Stimulated activated naive CD8-positive, alpha-beta T cell treated with anti-CD3 and anti-CD28 coated beads, Interleukin-15, Interleukin-2, amounts not matched to agents 100 ng/mL and 50 ng/mL, for 24 hours (primary cell): Measurements from ENCODE around the gene AKAP11.

Source experiments
- H3K27ac Mint-ChIP-seq: one replicate; pipeline ENCODE4 v1.8.0; 2021; ENCODE audit warnings: mild to moderate bottlenecking, mixed read lengths
- H3K27me3 Mint-ChIP-seq: one replicate; pipeline ENCODE4 v1.8.0; 2021; ENCODE audit warnings: mixed read lengths
- H3K36me3 Mint-ChIP-seq: one replicate; pipeline ENCODE4 v1.8.0; 2021; ENCODE audit warnings: low read depth, mixed read lengths
- H3K4me1 Mint-ChIP-seq: one replicate; pipeline ENCODE4 v1.8.0; 2021; ENCODE audit warnings: low read depth, mixed read lengths
- H3K4me3 Mint-ChIP-seq: one replicate; pipeline ENCODE4 v1.8.0; 2021; ENCODE audit warnings: mild to moderate bottlenecking, mixed read lengths
- H3K9me3 Mint-ChIP-seq: one replicate; pipeline ENCODE4 v1.8.0; 2021; ENCODE audit warnings: mixed read lengths

AKAP11 gene

GRCh38 chr13:42333613-42334328, 61.8 kb downstream of the AKAP11 start:
- no peak overlapping the region for H3K4me3 Mint-ChIP-seq
- H3K36me3 Mint-ChIP-seq = peaks cover 4% of the 10 kb centered on the region
- no peaks in the 10 kb centered on the region for H3K27me3 Mint-ChIP-seq
- peaks cover 81% of the 10 kb centered on the region for H3K4me1 Mint-ChIP-seq
- peak overlapping the region; percentile 81 for H3K27ac Mint-ChIP-seq
- no peaks in the 10 kb centered on the region for H3K9me3 Mint-ChIP-seq

GRCh38 chr13:42334329-42334706, 62.4 kb downstream of the AKAP11 start:
- Mint-ChIP-seq H3K9me3 (no peaks in the 10 kb centered on the region), H3K27me3 (no peaks in the 10 kb centered on the region), H3K4me3 (no peak overlapping the region), H3K36me3 (peaks cover 4% of the 10 kb centered on the region), H3K4me1 (peaks cover 79% of the 10 kb centered on the region), H3K27ac (peak overlapping the region; percentile 81)

- H3K9me3 Mint-ChIP-seq = no peaks in the 10 kb centered on the region
- peaks cover 67% of the 10 kb centered on the region for H3K4me1 Mint-ChIP-seq
- no peaks in the 10 kb centered on the region for H3K36me3 Mint-ChIP-seq
These were observed 66.1 kb downstream of the AKAP11 start for GRCh38 chr13:42337808-42338600.

GRCh38 chr13:42345367-42345766, 73.4 kb downstream of the AKAP11 start:
- Mint-ChIP-seq H3K4me3 (no peak overlapping the region), H3K9me3 (peaks cover 7% of the 10 kb centered on the region), H3K36me3 (peaks cover 4% of the 10 kb centered on the region), H3K27me3 (no peaks in the 10 kb centered on the region), H3K27ac (peak overlapping the region; percentile 58), H3K4me1 (peaks cover 85% of the 10 kb centered on the region)

More at GRCh38 chr13:42337808-42338600, 66.1 kb downstream of the AKAP11 start:
- Mint-ChIP-seq H3K27me3 (no peaks in the 10 kb centered on the region), H3K27ac (peak overlapping the region; percentile 94), H3K4me3 (peak overlapping the region; percentile 45)

GRCh38 chr13:42348576-42348975, 76.6 kb downstream of the AKAP11 start:
- Mint-ChIP-seq H3K4me3 (peak overlapping the region; percentile 53), H3K27ac (peak overlapping the region; percentile 96), H3K4me1 (peaks cover 90% of the 10 kb centered on the region), H3K27me3 (no peaks in the 10 kb centered on the region), H3K9me3 (peaks cover 7% of the 10 kb centered on the region), H3K36me3 (peaks cover 4% of the 10 kb centered on the region)

- H3K4me3 Mint-ChIP-seq = peak overlapping the region; percentile 22
- H3K9me3 Mint-ChIP-seq = peaks cover 7% of the 10 kb centered on the region
- H3K27ac Mint-ChIP-seq = peak overlapping the region; percentile 96
- H3K4me1 Mint-ChIP-seq = peaks cover 91% of the 10 kb centered on the region
- peaks cover 4% of the 10 kb centered on the region for H3K36me3 Mint-ChIP-seq
- H3K27me3 Mint-ChIP-seq = no peaks in the 10 kb centered on the region
These were observed 78.2 kb downstream of the AKAP11 start for GRCh38 chr13:42350141-42350540.

- H3K27ac Mint-ChIP-seq = peak overlapping the region; percentile 100
- peaks cover 90% of the 10 kb centered on the region for H3K4me1 Mint-ChIP-seq
- no peaks in the 10 kb centered on the region for H3K27me3 Mint-ChIP-seq
- H3K9me3 Mint-ChIP-seq = peaks cover 12% of the 10 kb centered on the region
- H3K4me3 Mint-ChIP-seq = peak overlapping the region; percentile 79
- H3K36me3 Mint-ChIP-seq = peaks cover 7% of the 10 kb centered on the region
These were observed 82.5 kb downstream of the AKAP11 start for GRCh38 chr13:42354241-42355091.

GRCh38 chr13:42355092-42355485, 83.1 kb downstream of the AKAP11 start:
- Mint-ChIP-seq H3K36me3 (peaks cover 7% of the 10 kb centered on the region), H3K4me1 (peaks cover 84% of the 10 kb centered on the region), H3K27me3 (no peaks in the 10 kb centered on the region), H3K4me3 (peak overlapping the region; percentile 79), H3K9me3 (peaks cover 7% of the 10 kb centered on the region), H3K27ac (peak overlapping the region; percentile 100)

GRCh38 chr13:42355491-42356183, 83.7 kb downstream of the AKAP11 start:
- Mint-ChIP-seq H3K4me1 (peaks cover 78% of the 10 kb centered on the region), H3K36me3 (peaks cover 7% of the 10 kb centered on the region), H3K27me3 (no peaks in the 10 kb centered on the region), H3K9me3 (peaks cover 7% of the 10 kb centered on the region), H3K27ac (peak overlapping the region; percentile 100), H3K4me3 (peak overlapping the region; percentile 79)

- peaks cover 7% of the 10 kb centered on the region for H3K9me3 Mint-ChIP-seq
- H3K36me3 Mint-ChIP-seq = peaks cover 7% of the 10 kb centered on the region
- H3K27me3 Mint-ChIP-seq = no peaks in the 10 kb centered on the region
- H3K4me1 Mint-ChIP-seq = peaks cover 74% of the 10 kb centered on the region
- peak overlapping the region; percentile 100 for H3K27ac Mint-ChIP-seq
- H3K4me3 Mint-ChIP-seq = peak overlapping the region; percentile 79
These were observed 84.2 kb downstream of the AKAP11 start for GRCh38 chr13:42356184-42356575.

GRCh38 chr13:42360046-42360574, 88.2 kb downstream of the AKAP11 start:
- Mint-ChIP-seq H3K36me3 (peaks cover 7% of the 10 kb centered on the region), H3K27me3 (no peaks in the 10 kb centered on the region)

GRCh38 chr13:42361701-42362100, 89.7 kb downstream of the AKAP11 start:
- Mint-ChIP-seq H3K27ac (no peak overlapping the region), H3K36me3 (no peaks in the 10 kb centered on the region), H3K4me3 (no peak overlapping the region), H3K27me3 (no peaks in the 10 kb centered on the region), H3K4me1 (peaks cover 44% of the 10 kb centered on the region), H3K9me3 (no peaks in the 10 kb centered on the region)

More at GRCh38 chr13:42360046-42360574, 88.2 kb downstream of the AKAP11 start:
- Mint-ChIP-seq H3K9me3 (peaks cover 7% of the 10 kb centered on the region), H3K27ac (no peak overlapping the region), H3K4me1 (peaks cover 59% of the 10 kb centered on the region), H3K4me3 (no peak overlapping the region)

- H3K4me1 Mint-ChIP-seq = peaks cover 43% of the 10 kb centered on the region
- H3K27me3 Mint-ChIP-seq = no peaks in the 10 kb centered on the region
- no peaks in the 10 kb centered on the region for H3K36me3 Mint-ChIP-seq
- H3K9me3 Mint-ChIP-seq = no peaks in the 10 kb centered on the region
- H3K4me3 Mint-ChIP-seq = no peak overlapping the region
- H3K27ac Mint-ChIP-seq = no peak overlapping the region
These were observed 92.1 kb downstream of the AKAP11 start for GRCh38 chr13:42363941-42364612.
